SU-DHL-6 (cell line): ENCODE data around the gene TAL1.

Experiments
- EZH2phosphoT487 ChIP-seq: fragments of 200-600 bp; sonication (generic), shearing (Covaris generic); conservative IDR thresholded peaks from 2 replicates; pipeline ENCODE4 v1.6.1; 2018; ENCODE audit warnings: mild to moderate bottlenecking, antibody characterized with exemption, low read length, moderate library complexity, mixed read lengths
- TF ChIP-seq, protein P1 (sequence below): fragments of 200-600 bp; sonication (generic); IDR thresholded peaks from one replicate; pipeline ENCODE4 v1.5.1; 2017; ENCODE audit warnings: antibody characterized with exemption, mild to moderate bottlenecking, low read length, moderate library complexity; ENCODE audit not compliant: insufficient read depth, poor library complexity, severe bottlenecking

DNA sequence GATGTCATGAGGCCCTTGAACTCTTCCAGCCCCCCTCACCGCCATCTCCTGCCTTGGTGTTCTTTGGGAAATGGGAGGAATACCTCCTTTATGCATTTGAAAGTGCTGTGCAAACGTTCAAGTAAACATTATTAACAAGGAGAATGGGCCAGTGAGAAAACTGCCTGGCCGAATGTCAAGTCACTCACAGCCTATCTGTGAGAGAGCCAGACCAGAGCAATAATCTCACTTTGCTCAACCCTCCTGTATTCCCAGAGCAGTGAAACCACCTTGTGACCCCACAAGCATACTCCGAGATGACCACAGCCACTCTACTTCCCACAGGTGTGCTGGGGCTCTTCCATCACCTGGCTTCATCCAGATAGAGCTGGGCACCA lies 5.2 kb downstream of the TAL1 start:
- TF ChIP-seq, protein P1, sequence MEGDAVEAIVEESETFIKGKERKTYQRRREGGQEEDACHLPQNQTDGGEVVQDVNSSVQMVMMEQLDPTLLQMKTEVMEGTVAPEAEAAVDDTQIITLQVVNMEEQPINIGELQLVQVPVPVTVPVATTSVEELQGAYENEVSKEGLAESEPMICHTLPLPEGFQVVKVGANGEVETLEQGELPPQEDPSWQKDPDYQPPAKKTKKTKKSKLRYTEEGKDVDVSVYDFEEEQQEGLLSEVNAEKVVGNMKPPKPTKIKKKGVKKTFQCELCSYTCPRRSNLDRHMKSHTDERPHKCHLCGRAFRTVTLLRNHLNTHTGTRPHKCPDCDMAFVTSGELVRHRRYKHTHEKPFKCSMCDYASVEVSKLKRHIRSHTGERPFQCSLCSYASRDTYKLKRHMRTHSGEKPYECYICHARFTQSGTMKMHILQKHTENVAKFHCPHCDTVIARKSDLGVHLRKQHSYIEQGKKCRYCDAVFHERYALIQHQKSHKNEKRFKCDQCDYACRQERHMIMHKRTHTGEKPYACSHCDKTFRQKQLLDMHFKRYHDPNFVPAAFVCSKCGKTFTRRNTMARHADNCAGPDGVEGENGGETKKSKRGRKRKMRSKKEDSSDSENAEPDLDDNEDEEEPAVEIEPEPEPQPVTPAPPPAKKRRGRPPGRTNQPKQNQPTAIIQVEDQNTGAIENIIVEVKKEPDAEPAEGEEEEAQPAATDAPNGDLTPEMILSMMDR: no peak
- no peak for TF ChIP-seq EZH2phosphoT487
